ENCODE results near the gene TAF1C.
"Not testable (repeated sequence)": the region's sequence is repeated elsewhere in the genome, so short reads cannot be mapped to it uniquely, and the experiment has no call there.

The TAF1C gene

DNA sequence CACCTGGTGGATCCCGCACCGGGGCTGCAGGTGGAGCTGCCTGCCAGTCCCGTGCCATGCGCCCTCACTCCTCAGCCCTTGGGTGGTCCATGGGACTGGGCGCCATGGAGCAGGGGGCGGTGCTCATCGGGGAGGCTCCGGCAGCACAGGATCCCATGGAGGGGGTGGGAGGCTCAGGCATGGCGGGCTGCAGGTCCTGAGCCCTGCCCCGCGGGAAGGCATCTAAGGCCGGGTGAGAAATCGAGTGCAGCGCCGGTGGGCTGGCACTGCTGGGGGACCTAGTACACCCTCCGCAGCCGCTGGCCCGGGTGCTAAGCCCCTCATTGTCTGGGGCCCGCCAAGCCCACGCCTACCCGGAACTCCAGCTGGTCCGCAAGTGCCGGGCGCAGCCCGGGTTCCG, 17.7 kb upstream of the TAF1C start:
- H3K27me3 ChIP-seq (ENCODE audit: insufficient read depth, low read length) = peaks cover 10% of the 10 kb centered on the region
- H3K9me3 ChIP-seq (ENCODE audit: low read length); H3K36me3 ChIP-seq (ENCODE audit: insufficient read depth, low read length); H3K4me3 ChIP-seq (ENCODE audit: low read length); H3K4me1 ChIP-seq (ENCODE audit: insufficient read depth, low read length); H2AFZ ChIP-seq (ENCODE audit: low read depth, low read length): not testable (repeated sequence)

DNA sequence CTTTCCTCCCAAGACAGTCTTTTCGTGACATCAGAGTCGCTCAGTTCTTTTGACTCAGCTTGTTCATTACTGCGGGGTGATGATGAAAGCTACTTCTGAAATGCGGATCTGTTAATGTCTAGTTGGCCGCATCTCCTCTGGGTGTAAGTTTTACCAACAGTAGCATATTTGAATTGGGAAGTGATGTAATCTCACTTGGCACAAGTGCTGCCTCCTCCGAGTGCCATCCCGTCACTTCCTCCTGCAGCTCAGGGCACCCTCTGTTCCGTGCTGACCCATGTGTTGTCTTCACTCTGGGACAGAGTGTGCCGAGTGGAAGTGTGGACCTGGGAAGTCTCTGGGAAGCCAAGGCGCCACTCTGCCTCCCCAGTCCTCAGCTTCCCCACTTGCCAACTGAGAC, 13.0 kb upstream of the TAF1C start:
- no peaks in the 10 kb centered on the region for H3K36me3 ChIP-seq (ENCODE audit: insufficient read depth, low read length)
- no peak overlapping the region for H2AFZ ChIP-seq (ENCODE audit: low read depth, low read length)
- H3K4me3 ChIP-seq (ENCODE audit: low read length) = no peak overlapping the region
- H3K27me3 ChIP-seq (ENCODE audit: insufficient read depth, low read length) = peaks cover 14% of the 10 kb centered on the region
- no peaks in the 10 kb centered on the region for H3K9me3 ChIP-seq (ENCODE audit: low read length)
- no peaks in the 10 kb centered on the region for H3K4me1 ChIP-seq (ENCODE audit: insufficient read depth, low read length)

DNA sequence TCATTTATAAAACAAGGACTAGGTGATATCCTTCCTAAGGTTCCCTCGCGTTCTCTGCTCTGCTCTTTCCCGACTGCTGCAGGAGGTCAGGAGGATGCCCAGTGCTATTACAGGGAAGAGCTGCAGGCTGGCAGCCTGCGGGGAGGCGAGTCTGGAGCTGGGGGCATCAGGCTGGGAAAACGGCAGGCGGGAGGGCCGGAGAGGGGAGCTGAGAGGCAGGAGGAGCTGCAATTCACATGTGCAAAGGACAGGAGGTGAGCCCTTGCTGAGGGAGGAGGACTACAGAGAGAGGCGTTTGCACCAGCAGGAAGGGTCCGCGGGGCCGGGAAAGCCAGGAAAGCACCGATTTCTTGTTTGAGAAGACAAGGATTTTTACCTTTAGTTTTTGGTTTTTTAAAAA, 12.2 kb upstream of the TAF1C start:
- H3K27me3 ChIP-seq (ENCODE audit: insufficient read depth, low read length) = peaks cover 14% of the 10 kb centered on the region
- no peaks in the 10 kb centered on the region for H3K4me1 ChIP-seq (ENCODE audit: insufficient read depth, low read length)
- H3K36me3 ChIP-seq (ENCODE audit: insufficient read depth, low read length) = no peaks in the 10 kb centered on the region
- H3K4me3 ChIP-seq (ENCODE audit: low read length) = no peak overlapping the region
- H3K9me3 ChIP-seq (ENCODE audit: low read length) = no peaks in the 10 kb centered on the region
- no peak overlapping the region for H2AFZ ChIP-seq (ENCODE audit: low read depth, low read length)

DNA sequence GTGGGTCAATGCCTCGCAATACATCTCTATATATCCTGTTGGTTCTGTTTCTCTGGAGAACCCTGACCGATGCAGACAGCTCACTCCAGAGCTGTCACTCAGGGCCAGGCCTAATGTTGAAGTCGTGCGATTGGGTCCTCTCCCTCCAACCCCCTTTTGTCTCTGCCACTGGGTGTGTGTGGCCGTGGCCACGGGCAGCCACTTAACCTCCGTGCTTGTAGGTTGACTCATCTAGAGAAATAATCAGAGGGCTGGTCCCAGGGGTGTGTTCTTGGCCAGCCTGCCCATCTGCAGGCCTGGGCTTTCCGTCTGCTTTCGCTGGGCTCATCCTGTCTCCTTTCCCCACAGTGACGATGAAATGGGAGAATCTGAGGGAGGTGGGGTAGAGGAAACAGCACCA, 11.5 kb upstream of the TAF1C start:
- Histone ChIP-seq H2AFZ (ENCODE audit: low read depth, low read length) (no peak overlapping the region), H3K4me1 (ENCODE audit: insufficient read depth, low read length) (no peaks in the 10 kb centered on the region), H3K36me3 (ENCODE audit: insufficient read depth, low read length) (no peaks in the 10 kb centered on the region), H3K9me3 (ENCODE audit: low read length) (no peaks in the 10 kb centered on the region), H3K4me3 (ENCODE audit: low read length) (no peak overlapping the region), H3K27me3 (ENCODE audit: insufficient read depth, low read length) (peaks cover 14% of the 10 kb centered on the region)

DNA sequence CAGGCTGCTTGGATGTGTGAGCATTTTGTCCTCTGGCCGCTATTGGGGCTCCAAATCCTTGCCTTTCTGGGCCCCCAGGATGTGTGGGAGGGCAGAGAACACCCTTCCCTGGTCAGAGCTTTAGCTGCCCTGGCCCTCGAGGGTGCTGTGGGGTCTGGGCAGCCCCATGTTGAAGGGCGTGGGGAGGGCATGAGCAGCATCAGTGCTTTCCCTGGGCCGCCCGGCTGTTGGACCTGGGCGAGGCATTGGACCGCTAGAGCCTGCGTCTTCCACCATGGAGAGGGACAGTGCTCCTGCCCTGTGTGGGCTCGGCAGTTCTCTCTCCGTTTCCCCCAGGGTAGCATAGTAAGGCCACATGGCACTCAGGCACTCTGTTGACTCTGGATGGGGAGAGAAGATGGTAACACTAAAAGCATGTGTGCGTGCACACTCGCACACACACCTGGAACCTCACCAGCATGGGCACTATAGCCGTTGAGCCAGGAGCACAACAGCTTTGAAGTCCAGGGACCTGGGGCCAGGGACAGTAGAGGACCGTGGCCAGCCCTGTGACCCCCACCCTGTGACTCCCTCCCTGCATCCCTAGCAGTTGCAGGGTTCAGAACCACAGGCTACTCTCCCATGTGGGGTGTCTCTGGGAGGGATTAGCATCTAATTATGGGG, 10.7 kb upstream of the TAF1C start:
- H3K9me3 ChIP-seq (ENCODE audit: low read length) = no peaks in the 10 kb centered on the region
- no peak overlapping the region for H3K4me3 ChIP-seq (ENCODE audit: low read length)
- H3K4me1 ChIP-seq (ENCODE audit: insufficient read depth, low read length) = no peaks in the 10 kb centered on the region
- no peaks in the 10 kb centered on the region for H3K36me3 ChIP-seq (ENCODE audit: insufficient read depth, low read length)
- H2AFZ ChIP-seq (ENCODE audit: low read depth, low read length) = no peak overlapping the region
- H3K27me3 ChIP-seq (ENCODE audit: insufficient read depth, low read length) = peaks cover 14% of the 10 kb centered on the region

DNA sequence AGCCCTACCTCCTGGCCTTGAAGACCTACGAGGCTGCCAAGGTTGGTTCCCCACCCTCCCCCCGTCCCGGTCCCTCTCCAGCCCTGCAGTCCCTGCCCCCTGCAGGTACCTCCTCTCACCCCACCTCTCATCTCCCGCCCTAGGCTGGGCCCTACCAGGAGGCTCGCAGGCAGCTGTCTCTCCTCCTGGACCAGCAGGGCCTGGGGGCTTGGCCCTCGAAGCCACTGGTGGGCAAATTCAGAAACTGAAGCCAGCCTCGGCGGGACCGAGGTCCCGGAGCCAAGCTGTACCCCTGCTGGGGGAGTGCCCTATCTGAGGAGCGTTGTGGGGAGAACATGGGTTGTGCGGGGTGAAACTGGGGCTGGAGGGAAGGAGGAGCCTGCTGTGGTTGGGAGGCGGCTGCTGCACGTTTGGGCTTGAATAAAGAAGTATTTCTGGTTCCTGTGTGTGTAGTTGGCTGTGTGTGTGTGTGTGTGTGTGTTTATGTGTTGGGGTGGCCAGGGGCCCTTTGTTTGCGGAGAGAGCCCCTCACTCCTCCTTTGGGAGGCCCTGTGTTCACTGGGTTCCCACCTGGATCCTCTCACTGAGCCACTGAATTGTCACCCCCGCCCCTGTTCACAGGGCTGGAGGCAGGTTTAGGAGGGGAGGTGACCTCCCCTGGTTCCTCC, 10.0 kb upstream of the TAF1C start:
- no peaks in the 10 kb centered on the region for H3K9me3 ChIP-seq (ENCODE audit: low read length)
- no peak overlapping the region for H2AFZ ChIP-seq (ENCODE audit: low read depth, low read length)
- peaks cover 14% of the 10 kb centered on the region for H3K27me3 ChIP-seq (ENCODE audit: insufficient read depth, low read length)
- H3K4me1 ChIP-seq (ENCODE audit: insufficient read depth, low read length) = no peaks in the 10 kb centered on the region
- no peak overlapping the region for H3K4me3 ChIP-seq (ENCODE audit: low read length)
- H3K36me3 ChIP-seq (ENCODE audit: insufficient read depth, low read length) = no peaks in the 10 kb centered on the region

DNA sequence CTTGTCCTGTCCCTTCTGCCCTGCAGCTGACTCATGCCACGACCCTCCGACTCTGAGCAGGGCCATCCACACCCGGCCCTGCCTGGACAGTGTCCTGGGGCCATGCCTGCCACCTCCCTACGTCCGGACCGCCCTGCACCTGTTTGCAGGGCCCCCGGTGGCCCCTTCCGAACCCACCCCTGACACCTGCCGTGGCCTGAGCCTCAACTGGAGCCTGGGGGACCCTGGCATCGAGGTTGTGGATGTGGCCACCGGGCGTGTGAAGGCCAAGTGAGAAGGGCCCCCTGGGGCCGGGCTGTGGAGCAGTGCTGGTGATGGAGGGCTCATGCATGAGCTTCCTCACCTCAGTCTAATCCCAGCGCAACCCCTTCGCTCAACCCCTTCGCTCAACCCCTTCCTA, 9.2 kb upstream of the TAF1C start:
- Histone ChIP-seq H3K36me3 (ENCODE audit: insufficient read depth, low read length) (no peaks in the 10 kb centered on the region), H2AFZ (ENCODE audit: low read depth, low read length) (no peak overlapping the region), H3K27me3 (ENCODE audit: insufficient read depth, low read length) (peaks cover 14% of the 10 kb centered on the region), H3K4me1 (ENCODE audit: insufficient read depth, low read length) (no peaks in the 10 kb centered on the region), H3K4me3 (ENCODE audit: low read length) (no peak overlapping the region), H3K9me3 (ENCODE audit: low read length) (no peaks in the 10 kb centered on the region)

DNA sequence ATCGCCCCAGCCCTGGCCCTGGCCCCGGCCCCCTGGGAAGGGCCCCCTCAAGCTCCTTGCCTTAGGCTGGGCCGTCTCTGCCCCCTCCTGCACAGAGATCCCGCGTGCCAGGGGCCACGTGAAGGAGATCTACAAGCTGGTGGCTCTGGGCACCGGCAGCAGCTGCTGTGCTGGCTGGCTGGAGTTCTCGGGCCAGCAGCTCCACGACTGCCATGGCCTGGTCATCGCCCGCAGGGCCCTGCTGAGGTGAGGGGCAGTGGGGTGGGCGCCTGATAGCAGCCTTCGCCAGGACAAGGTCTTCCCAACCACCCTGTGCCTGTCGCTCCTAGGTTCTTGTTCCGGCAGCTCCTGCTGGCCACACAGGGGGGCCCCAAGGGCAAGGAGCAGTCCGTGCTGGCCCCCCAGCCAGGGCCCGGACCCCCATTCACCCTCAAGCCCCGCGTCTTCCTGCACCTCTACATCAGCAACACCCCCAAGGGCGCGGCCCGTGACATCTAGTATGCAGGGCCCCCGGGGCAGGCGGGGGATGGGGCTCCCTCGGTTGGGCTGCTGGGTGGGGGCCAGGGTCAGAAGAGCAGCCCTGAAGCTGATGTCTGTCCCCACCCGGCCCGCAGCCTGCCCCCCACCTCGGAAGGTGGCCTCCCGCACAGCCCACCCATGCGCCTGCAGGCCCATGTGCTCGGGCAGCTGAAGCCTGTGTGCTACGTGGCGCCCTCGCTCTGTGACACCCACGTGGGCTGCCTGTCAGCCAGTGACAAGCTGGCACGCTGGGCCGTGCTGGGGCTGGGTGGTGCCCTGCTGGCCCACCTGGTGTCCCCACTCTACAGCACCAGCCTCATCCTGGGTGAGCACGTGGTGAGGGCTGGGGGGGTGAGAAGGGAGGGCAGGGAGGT, 8.6 kb upstream of the TAF1C start:
- no peaks in the 10 kb centered on the region for H3K4me1 ChIP-seq (ENCODE audit: insufficient read depth, low read length)
- no peaks in the 10 kb centered on the region for H3K36me3 ChIP-seq (ENCODE audit: insufficient read depth, low read length)
- H3K4me3 ChIP-seq (ENCODE audit: low read length) = no peak overlapping the region
- H2AFZ ChIP-seq (ENCODE audit: low read depth, low read length) = no peak overlapping the region
- H3K27me3 ChIP-seq (ENCODE audit: insufficient read depth, low read length) = peaks cover 14% of the 10 kb centered on the region
- no peaks in the 10 kb centered on the region for H3K9me3 ChIP-seq (ENCODE audit: low read length)

DNA sequence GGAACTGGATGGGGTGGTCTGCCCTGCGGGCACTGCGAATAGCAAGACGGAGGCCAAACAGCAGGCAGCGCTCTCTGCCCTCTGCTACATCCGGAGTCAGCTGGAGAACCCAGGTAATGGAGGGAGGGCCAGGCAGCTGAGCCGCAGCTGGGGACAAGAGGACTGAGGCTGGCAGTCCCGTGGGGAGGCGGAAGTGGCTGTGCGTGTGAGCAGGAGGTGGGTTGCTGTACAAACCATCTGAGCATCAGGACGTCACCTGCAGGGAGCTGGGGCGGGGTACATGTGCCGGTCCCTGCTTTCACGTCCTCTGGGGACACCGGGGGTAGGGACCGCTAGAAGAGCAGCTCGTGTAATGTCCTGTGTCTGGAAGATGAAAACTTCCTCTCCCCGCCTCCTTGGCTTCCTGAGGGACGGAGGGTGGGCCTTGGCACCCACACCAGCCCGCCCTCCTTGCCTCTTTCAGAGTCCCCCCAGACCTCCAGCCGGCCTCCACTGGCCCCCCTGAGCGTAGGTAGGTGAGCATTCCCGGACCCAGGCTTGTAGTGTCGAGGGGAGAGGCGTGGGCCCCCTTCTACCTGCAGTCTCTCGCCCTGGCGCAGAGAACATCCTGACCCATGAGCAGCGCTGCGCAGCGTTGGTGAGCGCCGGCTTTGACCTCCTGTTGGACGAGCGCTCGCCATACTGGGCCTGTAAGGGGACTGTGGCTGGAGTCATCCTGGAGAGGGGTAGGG, 7.8 kb upstream of the TAF1C start:
- Histone ChIP-seq H3K27me3 (ENCODE audit: insufficient read depth, low read length) (peaks cover 14% of the 10 kb centered on the region), H3K36me3 (ENCODE audit: insufficient read depth, low read length) (no peaks in the 10 kb centered on the region), H2AFZ (ENCODE audit: low read depth, low read length) (no peak overlapping the region), H3K4me1 (ENCODE audit: insufficient read depth, low read length) (no peaks in the 10 kb centered on the region), H3K4me3 (ENCODE audit: low read length) (no peak overlapping the region), H3K9me3 (ENCODE audit: low read length) (no peaks in the 10 kb centered on the region)

DNA sequence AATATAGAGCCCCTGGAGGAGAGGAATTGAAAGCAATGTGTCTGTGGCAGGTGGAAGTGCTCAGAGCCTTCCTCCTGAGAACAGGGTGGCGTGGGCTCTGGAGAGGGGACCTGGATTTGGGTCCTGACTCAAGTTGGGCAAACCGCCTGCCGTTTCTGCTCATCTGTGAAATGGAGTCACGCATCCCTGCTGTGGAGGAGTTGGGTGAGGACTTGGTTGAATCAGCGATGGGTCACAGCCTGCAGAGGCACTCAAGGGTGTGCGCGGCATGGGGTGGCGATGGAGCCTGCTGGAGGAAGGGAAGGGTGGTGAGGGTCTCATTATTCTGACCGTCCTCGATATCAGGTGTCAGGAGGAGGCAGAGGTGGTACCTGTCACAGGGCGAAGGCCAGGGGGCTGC, 7.2 kb upstream of the TAF1C start:
- H3K27me3 ChIP-seq (ENCODE audit: insufficient read depth, low read length) = peaks cover 14% of the 10 kb centered on the region
- no peaks in the 10 kb centered on the region for H3K4me1 ChIP-seq (ENCODE audit: insufficient read depth, low read length)
- no peaks in the 10 kb centered on the region for H3K9me3 ChIP-seq (ENCODE audit: low read length)
- H3K4me3 ChIP-seq (ENCODE audit: low read length) = no peak overlapping the region
- H2AFZ ChIP-seq (ENCODE audit: low read depth, low read length) = no peak overlapping the region
- no peaks in the 10 kb centered on the region for H3K36me3 ChIP-seq (ENCODE audit: insufficient read depth, low read length)

DNA sequence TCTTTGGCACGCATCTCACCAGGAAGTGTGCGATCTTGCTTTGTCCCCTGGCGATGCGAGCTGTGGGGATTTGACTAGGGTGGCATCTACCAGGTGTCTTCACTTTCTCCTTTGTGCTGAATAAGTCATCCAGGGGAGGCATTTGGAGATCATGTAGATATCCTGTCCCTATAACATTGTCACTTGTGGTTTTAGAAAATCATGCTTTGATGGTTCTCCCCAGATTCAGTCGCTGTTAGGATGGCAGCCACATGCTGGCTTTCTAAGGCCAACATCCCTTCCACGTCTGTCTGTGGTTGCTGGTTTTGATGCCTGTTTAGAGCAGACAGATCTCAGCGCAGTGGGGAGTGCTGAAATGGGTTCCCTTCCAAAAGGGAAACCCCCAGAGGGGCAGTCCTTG, 6.6 kb upstream of the TAF1C start:
- Histone ChIP-seq H3K4me3 (ENCODE audit: low read length) (no peak overlapping the region), H3K27me3 (ENCODE audit: insufficient read depth, low read length) (peaks cover 11% of the 10 kb centered on the region), H2AFZ (ENCODE audit: low read depth, low read length) (no peak overlapping the region), H3K36me3 (ENCODE audit: insufficient read depth, low read length) (no peaks in the 10 kb centered on the region), H3K9me3 (ENCODE audit: low read length) (no peaks in the 10 kb centered on the region), H3K4me1 (ENCODE audit: insufficient read depth, low read length) (no peaks in the 10 kb centered on the region)

DNA sequence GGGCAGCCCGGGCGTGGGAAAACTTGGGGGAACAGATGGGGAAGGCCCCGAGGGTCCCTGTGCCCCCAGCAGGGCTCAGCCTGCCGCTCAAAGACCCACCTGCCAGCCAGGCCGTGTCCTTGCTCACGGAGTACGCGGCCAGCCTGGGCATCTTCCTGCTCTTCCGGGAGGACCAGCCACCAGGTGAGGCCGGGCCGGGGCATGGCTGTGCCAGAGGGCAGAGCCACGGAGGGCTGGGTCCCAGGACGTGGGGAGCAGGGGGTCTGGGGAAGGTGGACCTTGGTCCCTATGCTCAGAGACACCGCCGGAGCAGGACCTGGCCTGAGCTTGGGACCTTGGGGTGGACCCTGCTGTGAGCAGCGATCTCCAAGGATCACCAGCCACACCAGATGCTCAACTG, 4.6 kb upstream of the TAF1C start:
- Histone ChIP-seq H3K36me3 (ENCODE audit: insufficient read depth, low read length) (no peaks in the 10 kb centered on the region), H3K4me3 (ENCODE audit: low read length) (no peak overlapping the region), H3K4me1 (ENCODE audit: insufficient read depth, low read length) (no peaks in the 10 kb centered on the region), H2AFZ (ENCODE audit: low read depth, low read length) (no peak overlapping the region), H3K9me3 (ENCODE audit: low read length) (no peaks in the 10 kb centered on the region), H3K27me3 (ENCODE audit: insufficient read depth, low read length) (no peaks in the 10 kb centered on the region)
